WI38 (cell line): ENCODE measurements around the gene EXOC6.
"Not testable (repeated sequence)": the region's sequence is repeated elsewhere in the genome, so short reads cannot be mapped to it uniquely, and the experiment has no call there.

Source experiments
- H3K4me3 ChIP-seq: 2 replicates; pipeline ENCODE4 v1.5.1; 2011; ENCODE audit warnings: low read depth, mild to moderate bottlenecking, control low read depth, low read length
- CTCF ChIP-seq: IDR thresholded peaks from 2 replicates; pipeline ENCODE4 v1.5.1; 2012; ENCODE audit warnings: low read depth, mild to moderate bottlenecking, control low read depth, low read length

EXOC6 gene

GRCh38 chr10:92942226-92942625 lies 93.9 kb downstream of the EXOC6 start:
- no peak for TF ChIP-seq CTCF

DNA sequence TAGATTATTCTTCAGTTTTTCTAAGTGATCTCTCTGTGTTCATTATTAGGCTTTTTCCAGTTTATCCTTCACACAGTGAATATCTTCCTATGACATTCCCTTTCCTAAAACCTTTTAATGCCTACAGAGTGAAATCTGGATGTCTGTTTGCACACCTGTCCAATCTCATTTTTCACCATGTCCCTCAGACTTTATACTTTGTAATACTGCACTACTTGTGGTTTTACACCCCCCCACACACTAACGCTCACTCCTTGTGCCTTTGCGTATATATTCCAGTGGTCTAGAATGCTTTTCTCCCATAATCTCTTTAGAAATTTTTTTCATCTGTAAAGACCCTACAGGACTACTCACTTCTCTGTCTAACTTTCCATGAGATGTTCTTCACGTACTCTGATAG lies 98.2 kb downstream of the EXOC6 start:
- no peak overlapping the region for H3K4me3 ChIP-seq
- TF ChIP-seq CTCF, result no peak

More at GRCh38 chr10:92942226-92942625, 93.9 kb downstream of the EXOC6 start:
- no peak overlapping the region for H3K4me3 ChIP-seq

- not testable (repeated sequence) for H3K4me3 ChIP-seq
Measured at GRCh38 chr10:92952573-92952972, 104.3 kb downstream of the EXOC6 start.

DNA sequence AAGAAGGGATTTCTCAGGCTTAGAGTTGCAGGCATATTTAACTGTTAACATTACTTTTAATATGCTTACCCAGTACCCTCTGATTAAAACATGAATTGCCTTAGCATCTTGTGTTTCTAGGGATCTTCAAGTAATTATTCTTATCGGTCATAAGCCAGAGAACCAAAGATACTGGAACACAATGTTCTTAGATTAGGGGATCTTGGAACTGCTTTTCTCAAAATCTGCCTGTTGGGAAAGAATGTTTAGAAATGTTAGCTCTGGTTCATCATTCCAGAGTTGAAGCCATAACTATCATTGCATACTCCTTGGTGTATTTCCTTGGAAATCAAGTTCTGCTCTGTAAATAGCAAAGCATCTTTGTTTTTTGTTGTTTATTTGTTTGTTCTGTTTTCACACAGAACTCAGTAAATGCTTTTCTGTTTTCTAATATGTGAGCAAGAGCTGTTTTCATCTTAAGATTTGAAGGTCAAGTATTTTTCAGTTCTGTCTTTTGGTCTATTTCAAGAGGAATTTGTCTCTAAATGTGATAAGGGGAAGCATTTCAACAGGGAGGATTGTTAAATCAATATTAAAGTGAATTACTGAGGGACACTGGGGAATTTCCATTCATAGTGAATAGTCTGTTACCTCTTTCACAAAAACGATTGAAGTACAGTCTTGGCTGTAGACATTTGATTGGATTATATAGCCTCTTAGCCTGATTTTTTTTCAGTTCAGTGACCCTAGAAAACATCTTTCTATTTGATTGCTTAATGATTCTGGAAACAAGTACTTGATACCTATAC lies 109.1 kb downstream of the EXOC6 start:
- TF ChIP-seq CTCF, result no peak
- no peak overlapping the region for H3K4me3 ChIP-seq

- no peak for TF ChIP-seq CTCF
Measured at GRCh38 chr10:92961638-92962037, 113.3 kb downstream of the EXOC6 start.

GRCh38 chr10:92965314-92965713 lies 117.0 kb downstream of the EXOC6 start:
- TF ChIP-seq CTCF, result no peak; the same call in 1 of the 2 replicates
- no peak overlapping the region for H3K4me3 ChIP-seq

More at GRCh38 chr10:92961638-92962037, 113.3 kb downstream of the EXOC6 start:
- no peak overlapping the region for H3K4me3 ChIP-seq

DNA sequence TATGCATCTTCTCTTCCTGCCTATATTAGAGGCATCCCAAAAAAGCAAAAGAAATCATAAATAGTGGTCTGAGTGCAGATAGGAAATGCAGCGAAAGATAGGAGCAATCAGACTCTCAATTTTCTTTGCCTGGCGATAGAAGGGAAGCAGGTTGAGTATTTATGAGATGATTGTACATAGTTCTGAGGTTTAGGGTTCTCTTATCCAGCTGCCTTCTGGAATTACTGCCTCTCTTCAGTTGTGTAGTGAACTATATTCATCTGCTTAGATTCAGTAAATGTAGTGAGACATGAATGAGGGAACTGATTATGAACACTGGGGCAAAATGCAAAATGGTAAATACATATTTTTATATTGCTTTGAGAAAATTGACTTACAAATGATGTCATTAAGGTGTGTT lies 119.3 kb downstream of the EXOC6 start:
- TF ChIP-seq CTCF, result no peak

GRCh38 chr10:92969151-92969550 lies 120.8 kb downstream of the EXOC6 start:
- no peak for TF ChIP-seq CTCF

More for the DNA sequence above, 119.3 kb downstream of the EXOC6 start:
- H3K4me3 ChIP-seq, result no peak overlapping the region

More at GRCh38 chr10:92969151-92969550, 120.8 kb downstream of the EXOC6 start:
- no peak overlapping the region for H3K4me3 ChIP-seq
